ENCODE measurements around the gene GH1.
"Not testable (repeated sequence)": the region's sequence is repeated elsewhere in the genome, so short reads cannot be mapped to it uniquely, and the experiment has no call there.

- not testable (repeated sequence) for TF ChIP-seq CTCF (conservative IDR thresholded peaks at IDR 0.05; ENCODE audit: low read length); EZH2phosphoT487 (IDR thresholded peaks at IDR 0.05; ENCODE audit: borderline replicate concordance)
Measured at GRCh38 chr17:63881337-63881736, 37.3 kb downstream of the GH1 start.
